HepG2 (cell line): ENCODE results near the gene CALY. TPM values are rescaled to one million over a fixed set of nuclear protein-coding genes. Genes with fewer than 3 reads are reported as not detected.

Experiments
- AKAP8 ChIP-seq: sonication (generic); formaldehyde crosslinking; IDR thresholded peaks from 2 replicates; pipeline ENCODE4 v1.5.1; 2020; ENCODE audit warnings: mild to moderate bottlenecking, missing genetic modification reagents
- BCLAF1 ChIP-seq: fragments of 450-650 bp; IDR thresholded peaks from 2 replicates; pipeline ENCODE4 v1.6.1; 2017; ENCODE audit warnings: mild to moderate bottlenecking
- GATAD1 ChIP-seq: IDR thresholded peaks from 2 replicates; pipeline ENCODE4 v1.6.1; 2016; ENCODE audit warnings: missing genetic modification reagents, missing compliant biosample characterization
- HNF1B ChIP-seq: sonication (generic); formaldehyde crosslinking; IDR thresholded peaks from 2 replicates; pipeline ENCODE4 v1.5.1; 2020; ENCODE audit warnings: mild to moderate bottlenecking, moderate library complexity, missing genetic modification reagents
- MED1 ChIP-seq: sonication (generic); formaldehyde crosslinking; IDR thresholded peaks from 2 replicates; pipeline ENCODE4 v1.4.0; 2020; ENCODE audit warnings: missing genetic modification reagents
- MEIS1 ChIP-seq: sonication (generic); formaldehyde crosslinking; IDR thresholded peaks from 2 replicates; pipeline ENCODE4 v1.9.0; 2021; ENCODE audit warnings: mild to moderate bottlenecking, missing genetic modification reagents, moderate library complexity, borderline replicate concordance
- SKI ChIP-seq: fragments of 450-650 bp; IDR thresholded peaks from one replicate; pipeline ENCODE4 v1.6.1; 2018; ENCODE audit warnings: mild to moderate bottlenecking; ENCODE audit not compliant: partially characterized antibody
- TBX3 ChIP-seq: fragments of 450-650 bp; IDR thresholded peaks from 2 replicates; pipeline ENCODE4 v1.6.1; 2017; ENCODE audit warnings: antibody characterized with exemption, mild to moderate bottlenecking, inconsistent platforms, borderline replicate concordance
- THAP8 ChIP-seq: sonication (generic); formaldehyde crosslinking; IDR thresholded peaks from 2 replicates; pipeline ENCODE4 v1.5.1; 2020; ENCODE audit warnings: missing genetic modification reagents, mild to moderate bottlenecking, borderline replicate concordance
- TIGD3 ChIP-seq: sonication (generic); formaldehyde crosslinking; IDR thresholded peaks from 2 replicates; pipeline ENCODE4 v1.5.1; 2020; ENCODE audit warnings: mild to moderate bottlenecking, missing genetic modification reagents, borderline replicate concordance
- ZBTB20 ChIP-seq: sonication (generic); formaldehyde crosslinking; IDR thresholded peaks from 2 replicates; pipeline ENCODE4 v1.8.1; 2023; ENCODE audit warnings: missing genetic modification reagents, low read depth, mild to moderate bottlenecking, borderline replicate concordance
- ZNF598 ChIP-seq: sonication (generic); formaldehyde crosslinking; IDR thresholded peaks from 2 replicates; pipeline ENCODE4 v1.5.1; 2020; ENCODE audit warnings: mild to moderate bottlenecking, missing genetic modification reagents, borderline replicate concordance
- ZNF619 ChIP-seq: sonication (generic); formaldehyde crosslinking; IDR thresholded peaks from 2 replicates; pipeline ENCODE4 v1.4.0; 2020; ENCODE audit warnings: mild to moderate bottlenecking, missing genetic modification reagents
- ZNF646 ChIP-seq: sonication (generic); formaldehyde crosslinking; IDR thresholded peaks from 2 replicates; pipeline ENCODE4 v1.9.0; 2021; ENCODE audit warnings: mild to moderate bottlenecking, missing genetic modification reagents
- polyA plus RNA-seq, 8 experiments: library from polyadenylated mRNA; depleted of rRNA in 3 of 8; stranded (reverse) in 7 of 8; unstranded in 1 of 8; fragments of >200 nt; fragmentation: Illumina TruSeq in 4 of 8; extraction: Trizol in 4 of 8; gene quantifications; 2 replicates each; pipeline versions ENCODE4 v1.2.1 to v1.2.3, GENCODE V29; 2011 to 2016; ENCODE audit warnings: low read depth in 4 of 8, missing spikeins in 1 of 8, mixed read lengths in 1 of 8; ENCODE audit not compliant: insufficient read depth in 1 of 8
- total RNA-seq, 5 experiments: library from RNA; depleted of rRNA; stranded (reverse); fragments of >200 nt; fragmentation: Illumina TruSeq; extraction: Trizol; gene quantifications; 2 replicates each; pipeline ENCODE4 v1.2.3, GENCODE V29; 2016; ENCODE audit warnings: low read depth in 1 of 5

The CALY gene
- total and polyA plus RNA-seq, 2 of the 13 experiments (the other 11 are each of a cell fraction or from before 2014, with no cell fraction given): 0.08 TPM; not detected in 1

- TF ChIP-seq ZNF598 (CRISPR knock-in tag): peak; percentile 76; the same call in 1 of the 2 replicates
- TF ChIP-seq HNF1B (CRISPR knock-in tag): peak; percentile 34; the same call in 1 of the 2 replicates
- TF ChIP-seq ZNF619 (CRISPR knock-in tag): no peak
- TF ChIP-seq GATAD1: no peak
- TF ChIP-seq THAP8 (CRISPR knock-in tag): no peak
- TF ChIP-seq AKAP8 (CRISPR knock-in tag): peak; percentile 68; the same call in 1 of the 2 replicates
- TF ChIP-seq TBX3: no peak
- TF ChIP-seq BCLAF1: no peak
- TF ChIP-seq ZBTB20: no peak
- TF ChIP-seq MED1 (CRISPR knock-in tag): peak; percentile 84
- no peak for TF ChIP-seq MEIS1 (CRISPR knock-in tag)
- TF ChIP-seq ZNF646 (CRISPR knock-in tag): no peak
- TF ChIP-seq SKI: peak; percentile 37
- no peak; the same call in 1 of the 2 replicates for TF ChIP-seq TIGD3 (CRISPR knock-in tag)
Measured at GRCh38 chr10:133378251-133379096, 41.8 kb upstream of the CALY start (continued).
